GM19240 (cell line): ENCODE measurements around the gene SUSD1.
"Not testable (repeated sequence)": the region's sequence is repeated elsewhere in the genome, so short reads cannot be mapped to it uniquely, and the experiment has no call there.

Experiments used
- DNase-seq: peaks from one replicate; pipeline ENCODE4 v3.0.0; 2011; ENCODE audit warnings: low spot score; ENCODE audit not compliant: insufficient read length

SUSD1 gene

DNA sequence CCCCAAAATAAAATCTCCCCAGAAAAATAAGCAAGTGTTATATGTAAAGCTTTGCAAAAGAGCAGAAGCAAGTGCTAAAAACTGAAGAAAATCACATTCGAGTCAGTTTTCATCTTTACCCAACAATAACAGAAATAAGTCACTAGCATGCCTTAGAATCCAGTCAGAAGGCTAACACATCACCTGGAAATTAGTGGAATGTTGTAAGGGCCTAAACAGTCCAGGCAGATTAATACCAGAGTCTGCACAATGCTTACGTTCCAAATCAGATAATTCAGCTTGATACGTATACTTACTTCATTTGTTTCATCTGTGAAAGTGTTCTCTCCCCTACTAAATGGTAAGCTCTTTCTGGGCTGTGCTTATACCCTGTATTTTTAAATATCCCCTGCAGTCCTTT lies 42.7 kb downstream of the SUSD1 start:
- no peak for DNase-seq

DNA sequence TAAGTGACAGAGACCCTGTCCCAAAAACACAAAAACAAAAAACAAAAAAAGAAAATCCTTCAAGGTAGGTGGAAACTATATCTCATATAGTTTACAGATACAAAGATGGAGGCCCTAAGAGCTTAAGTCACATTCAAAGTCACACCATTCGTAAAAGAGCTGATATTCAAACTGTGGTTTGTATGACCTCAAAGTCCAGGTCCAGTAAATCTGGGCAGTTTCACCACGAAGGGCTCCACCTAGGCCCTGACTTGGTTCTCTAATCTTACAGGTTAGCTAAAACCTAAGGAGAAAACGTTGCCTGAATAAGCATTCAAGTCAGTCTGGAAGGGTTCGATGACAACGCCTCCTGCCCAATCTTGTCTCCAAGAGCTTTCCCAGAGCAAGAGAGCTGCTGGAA lies 44.1 kb downstream of the SUSD1 start:
- DNase-seq: no peak

DNA sequence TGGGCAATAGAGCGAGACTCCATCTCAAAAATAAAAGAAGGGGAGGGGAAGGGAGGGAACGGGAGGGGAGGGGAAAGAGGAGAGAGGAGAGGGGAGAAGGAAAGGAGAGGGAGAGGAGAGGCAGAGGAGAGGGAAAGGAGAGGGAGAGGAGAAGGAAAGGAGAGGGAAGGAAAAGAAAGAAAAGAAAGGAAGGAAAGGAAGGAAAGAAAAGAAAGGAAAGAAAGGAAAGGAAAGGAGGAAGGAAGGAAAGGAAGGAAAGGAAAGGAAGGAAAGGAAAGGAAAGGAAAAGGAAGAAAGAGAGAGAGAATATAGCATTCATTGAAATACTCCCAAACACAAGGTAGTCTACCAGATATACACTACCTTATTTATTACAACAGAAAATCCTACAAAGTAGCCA lies 44.8 kb downstream of the SUSD1 start:
- DNase-seq: no peak

DNA sequence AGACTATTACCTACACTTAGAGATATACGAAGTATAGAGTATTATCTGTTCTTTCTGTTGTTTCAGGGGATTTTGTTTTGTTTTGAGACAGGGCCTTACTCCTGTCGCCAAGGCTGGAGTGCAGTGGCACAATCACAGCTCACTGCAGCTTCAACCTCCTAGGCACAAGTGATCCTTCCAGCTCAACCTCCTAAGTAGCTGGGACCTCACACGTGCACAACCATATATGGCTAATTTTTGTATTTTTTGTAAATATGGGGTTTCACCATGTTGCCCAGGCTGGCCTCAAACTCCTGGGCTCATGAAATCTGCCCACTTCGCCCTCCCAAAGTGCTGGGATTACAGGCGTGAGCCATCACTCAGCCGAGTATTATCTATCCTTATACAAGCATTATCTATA lies 45.9 kb downstream of the SUSD1 start:
- no peak for DNase-seq

DNA sequence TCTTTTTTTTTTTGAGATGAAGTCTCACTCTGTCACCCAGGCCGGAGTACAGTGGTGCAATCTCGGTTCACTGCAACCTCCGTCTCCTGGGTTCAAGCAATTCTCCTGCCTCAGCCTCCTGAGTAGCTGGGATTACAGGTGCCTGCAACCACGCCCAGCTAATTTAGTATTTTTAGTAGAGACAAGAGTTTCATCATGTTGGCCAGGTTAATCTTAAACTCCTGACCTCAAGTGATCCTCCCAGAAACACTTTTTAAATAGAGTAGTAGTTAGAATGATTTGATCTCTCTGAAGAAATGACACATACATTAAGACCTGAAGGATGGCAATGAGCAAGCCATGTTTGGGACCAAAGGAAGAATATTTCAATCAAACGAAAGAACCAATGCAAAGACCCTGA lies 46.7 kb downstream of the SUSD1 start:
- DNase-seq: not testable (repeated sequence)

DNA sequence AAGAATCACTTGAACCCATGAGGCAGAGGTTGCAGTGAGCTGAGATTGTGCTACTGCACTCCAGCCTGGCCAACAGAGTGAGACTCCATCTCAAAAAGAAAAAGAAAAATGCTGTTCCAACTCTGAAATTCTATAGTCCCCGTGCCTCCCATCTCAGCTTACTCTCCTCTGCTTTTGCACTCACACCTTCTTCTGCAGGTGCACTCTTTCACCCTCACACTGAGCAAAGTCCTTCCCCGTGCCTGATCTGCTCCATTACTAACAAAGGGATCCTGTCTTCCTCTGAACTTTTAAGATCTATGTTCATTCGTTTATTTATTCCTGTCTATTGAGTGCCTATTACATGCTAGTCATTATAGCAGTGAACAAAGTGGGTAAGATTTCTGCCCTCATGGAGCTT lies 47.8 kb downstream of the SUSD1 start:
- DNase-seq: no peak

DNA sequence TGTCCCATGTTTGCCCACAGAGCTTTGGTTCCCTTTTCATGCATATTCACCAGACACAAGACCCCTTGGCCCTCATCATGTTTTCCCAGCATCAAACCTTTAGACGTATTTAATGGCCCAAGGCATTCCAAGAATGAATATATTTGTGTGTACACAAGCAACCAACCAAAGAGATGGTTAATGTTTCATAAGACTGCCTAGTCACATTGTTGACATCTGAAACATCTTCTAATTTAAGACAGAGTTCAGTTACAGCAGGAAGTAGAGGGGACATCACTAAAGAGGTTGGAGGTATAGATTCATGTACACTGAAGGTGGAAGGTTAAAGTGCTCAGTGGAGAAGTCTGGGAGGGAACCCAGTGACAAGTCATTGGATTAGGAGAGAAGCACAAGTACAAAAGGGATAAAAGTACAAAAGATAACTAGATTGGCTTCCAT lies 49.1 kb downstream of the SUSD1 start:
- no peak for DNase-seq

DNA sequence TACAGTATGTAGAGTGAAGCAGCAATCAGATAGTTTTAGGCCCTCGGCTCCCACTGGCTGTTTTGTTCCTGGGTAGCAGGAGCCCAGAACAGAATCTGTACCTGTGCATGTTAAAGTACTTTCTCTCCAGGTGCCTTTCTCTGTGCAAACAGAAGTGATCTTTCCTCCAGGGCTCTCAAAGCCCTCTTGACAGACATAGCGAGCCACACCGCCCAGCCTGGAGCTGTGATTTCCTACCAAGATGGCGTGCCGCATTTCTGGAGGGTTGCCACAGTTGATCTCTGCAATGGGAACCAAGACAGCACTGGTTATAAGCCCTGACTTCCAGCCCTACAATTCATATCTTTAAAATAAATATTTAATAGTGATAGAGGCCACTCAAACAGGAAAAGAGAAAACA lies 50.9 kb downstream of the SUSD1 start:
- DNase-seq: no peak

DNA sequence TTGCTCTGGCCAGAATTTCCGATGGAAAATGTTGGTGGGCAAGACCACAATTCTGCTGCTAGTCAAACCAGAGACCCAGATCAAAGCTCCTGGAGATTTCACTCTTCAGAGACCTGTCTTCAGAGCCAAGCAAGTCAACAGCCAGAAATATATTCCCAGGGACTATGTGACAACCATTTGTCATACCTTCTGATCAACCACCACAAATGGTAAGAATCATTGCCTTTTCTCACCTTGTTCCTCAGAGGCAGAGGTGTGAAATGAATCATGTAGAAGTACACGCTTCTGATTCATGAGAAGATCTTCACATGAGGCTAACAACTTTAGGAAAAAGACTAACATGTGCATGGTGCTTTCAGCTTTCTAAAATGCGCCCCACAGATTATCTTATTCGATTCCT lies 53.5 kb downstream of the SUSD1 start:
- DNase-seq: no peak

DNA sequence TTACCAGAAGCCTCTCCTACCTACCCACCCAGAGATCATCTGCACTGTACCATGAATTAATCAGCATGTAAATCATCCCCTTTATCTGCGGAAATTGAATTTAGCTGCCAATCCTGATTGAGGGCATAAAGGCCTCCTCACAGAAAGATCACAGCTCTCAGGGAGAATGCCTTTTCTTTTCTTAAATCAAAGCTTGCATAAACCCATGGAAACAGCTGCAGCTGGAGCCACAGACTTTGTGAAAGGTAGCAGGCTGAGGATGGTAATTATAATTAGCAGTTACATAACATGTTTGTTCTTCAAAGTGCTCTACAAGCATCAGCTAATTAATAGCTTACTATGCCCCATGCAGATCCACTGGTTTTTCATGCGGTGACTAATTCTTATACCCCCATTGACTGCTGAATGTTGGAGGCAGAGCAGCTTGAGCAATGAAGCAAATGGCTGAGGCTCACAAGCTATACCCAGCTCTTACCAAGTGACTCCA lies 54.6 kb downstream of the SUSD1 start:
- no peak for DNase-seq

DNA sequence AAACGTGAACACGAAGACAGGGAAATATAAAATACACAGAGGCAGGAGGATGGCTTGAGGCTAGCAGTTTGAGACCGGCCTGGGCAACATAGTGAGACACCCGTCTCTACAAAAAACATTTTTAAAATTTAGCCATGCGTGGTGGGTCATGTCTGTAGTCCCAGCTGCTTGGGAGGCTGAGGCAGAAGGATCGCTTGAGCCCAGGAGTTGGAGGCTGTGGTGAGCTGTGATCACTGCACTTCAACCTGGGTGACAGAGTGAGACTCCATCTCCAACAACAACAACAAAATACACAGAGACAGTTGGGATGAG lies 55.1 kb downstream of the SUSD1 start:
- no peak for DNase-seq

DNA sequence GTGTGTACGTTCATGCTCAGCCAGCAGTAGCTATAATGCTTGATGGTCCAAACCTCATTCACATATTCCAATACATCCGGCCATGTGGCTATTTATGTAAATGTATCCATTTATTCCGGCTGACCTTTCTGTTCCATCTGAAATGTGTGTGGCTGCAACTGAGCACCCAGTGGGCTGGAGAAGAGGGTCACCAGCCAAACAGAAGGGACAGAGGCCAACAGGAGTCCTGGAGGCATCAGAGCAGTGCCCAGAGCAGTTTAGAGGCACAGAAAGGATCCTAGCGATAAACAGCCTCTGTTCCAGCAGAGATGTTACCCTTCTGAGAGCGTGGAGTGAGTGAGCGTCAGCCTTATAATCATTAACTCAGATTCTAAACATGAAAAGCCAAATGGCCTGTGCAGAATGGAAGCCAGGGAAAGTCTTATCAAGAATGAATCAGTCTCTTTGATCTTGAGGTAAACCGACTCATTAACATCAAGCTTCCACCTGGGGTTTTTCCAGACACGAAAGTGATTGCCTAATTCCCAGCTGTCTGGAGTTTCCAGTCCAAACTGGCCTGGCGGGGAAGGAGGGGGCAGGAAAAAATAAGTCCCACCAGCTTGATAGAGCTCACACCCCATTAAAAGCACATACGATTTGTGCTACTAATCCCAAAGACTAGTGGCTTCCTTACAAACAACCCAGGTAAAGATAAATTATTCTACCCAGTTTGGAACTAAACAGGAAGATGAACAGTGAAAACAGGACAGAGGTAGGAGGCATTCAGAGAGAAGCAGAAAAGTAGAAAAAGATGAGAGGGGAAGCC lies 55.7 kb downstream of the SUSD1 start:
- DNase-seq: no peak

DNA sequence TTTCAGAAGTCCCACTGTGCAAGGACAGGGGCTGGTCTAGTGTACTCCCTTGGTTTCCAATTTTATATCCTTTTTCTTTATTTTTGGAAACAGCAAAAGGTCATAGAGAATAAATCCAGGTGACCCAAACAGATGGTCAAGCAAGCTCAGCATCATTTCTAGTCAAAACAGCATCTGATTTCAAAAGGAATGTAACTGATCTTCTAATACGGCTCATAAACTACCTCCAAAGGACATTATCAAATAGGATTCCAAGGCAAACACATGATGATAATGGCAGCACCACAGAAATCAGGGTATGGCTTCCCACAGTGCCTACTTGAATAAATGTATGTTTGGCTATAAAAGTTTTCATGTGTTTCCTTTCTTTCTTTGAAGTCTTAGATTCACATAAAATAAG lies 57.1 kb downstream of the SUSD1 start:
- DNase-seq: no peak

DNA sequence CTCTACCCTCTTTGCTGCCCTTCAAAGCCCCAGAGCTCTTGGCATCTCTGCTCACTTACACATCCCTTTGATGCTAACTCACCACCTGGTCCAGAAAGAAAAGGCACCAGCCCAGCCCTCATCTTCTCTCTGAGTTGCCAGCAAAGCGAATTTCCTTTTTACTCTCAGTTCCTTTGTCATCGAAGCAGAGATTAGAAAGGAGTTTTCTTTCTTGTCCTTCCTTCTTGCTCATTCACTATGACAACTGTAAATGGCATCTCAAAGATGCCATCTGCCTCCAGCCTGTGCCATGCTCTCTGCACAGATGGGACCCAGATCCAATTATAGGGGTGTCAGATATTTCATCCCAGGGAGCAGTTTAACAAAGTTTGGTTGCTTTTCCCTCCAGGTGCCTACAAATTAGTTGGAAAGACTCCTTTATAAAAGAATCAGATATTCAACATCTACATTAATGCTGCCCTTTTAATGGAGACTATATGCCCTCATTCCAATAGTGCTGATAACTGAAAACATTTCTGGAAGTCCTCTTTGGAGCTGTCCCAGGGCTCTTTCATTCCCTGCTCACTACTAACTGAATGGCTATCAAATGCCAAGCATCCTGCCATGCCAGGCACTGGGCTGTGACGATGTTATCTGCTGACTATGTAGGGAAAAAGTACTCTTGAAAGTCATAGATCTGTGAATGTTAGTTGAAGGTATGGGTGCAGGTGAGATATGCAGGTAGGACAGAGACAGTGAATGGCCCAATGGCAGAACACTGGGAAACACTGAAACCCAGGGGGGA lies 58.9 kb downstream of the SUSD1 start:
- DNase-seq: no peak

DNA sequence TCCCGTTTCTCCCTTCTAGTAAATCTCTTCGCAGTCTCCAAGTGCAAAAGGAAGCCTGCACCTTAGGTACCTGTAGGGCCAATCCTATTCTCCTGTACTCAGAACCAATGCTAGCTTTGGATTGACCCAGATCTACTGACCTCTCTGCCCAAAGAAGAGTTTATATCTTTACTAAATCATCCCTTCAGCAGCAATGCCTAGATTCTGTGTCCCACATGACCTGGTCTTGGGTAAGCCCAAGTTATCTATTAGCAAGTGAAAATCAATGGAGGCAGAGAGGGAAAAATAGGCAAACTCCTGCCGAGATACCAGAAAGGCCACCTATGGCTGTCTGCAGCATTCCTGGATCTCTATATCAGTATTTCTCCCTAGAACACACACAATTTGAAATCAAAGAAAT lies 60.0 kb downstream of the SUSD1 start:
- no peak for DNase-seq

DNA sequence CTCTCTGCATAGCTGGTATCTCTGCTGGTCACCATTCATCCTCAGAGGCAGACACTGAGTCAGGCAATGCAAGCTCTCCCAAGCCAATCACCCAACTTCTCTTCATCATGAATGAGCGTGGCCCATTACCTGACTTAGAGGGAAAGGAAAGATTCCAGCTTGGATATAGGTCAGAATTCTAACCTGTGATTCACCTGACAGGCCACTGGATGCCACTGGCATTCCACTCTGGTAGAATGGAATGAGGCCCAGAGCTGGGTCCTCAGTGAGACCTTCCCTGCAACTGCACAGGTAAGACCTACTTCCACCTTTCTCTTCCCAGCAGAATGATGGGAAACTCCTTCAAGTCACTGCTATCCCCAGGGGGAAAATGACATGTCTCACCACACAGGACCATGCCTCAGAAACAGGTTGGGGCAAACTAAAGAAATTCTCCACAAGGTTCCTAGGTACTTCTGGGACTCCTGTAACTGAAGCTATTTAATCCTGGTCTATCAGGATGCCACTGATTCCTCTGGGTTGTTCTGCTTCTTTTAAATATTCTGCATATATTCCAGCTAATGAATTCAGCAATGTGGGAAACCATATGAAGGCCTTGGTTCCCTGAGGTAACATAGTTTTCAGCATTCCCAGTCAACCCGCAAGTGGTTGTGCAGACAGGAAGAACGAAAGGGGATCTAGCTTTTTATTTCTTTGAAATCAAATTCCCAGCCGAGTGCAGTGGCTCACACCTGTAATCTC lies 62.0 kb downstream of the SUSD1 start:
- no peak for DNase-seq

DNA sequence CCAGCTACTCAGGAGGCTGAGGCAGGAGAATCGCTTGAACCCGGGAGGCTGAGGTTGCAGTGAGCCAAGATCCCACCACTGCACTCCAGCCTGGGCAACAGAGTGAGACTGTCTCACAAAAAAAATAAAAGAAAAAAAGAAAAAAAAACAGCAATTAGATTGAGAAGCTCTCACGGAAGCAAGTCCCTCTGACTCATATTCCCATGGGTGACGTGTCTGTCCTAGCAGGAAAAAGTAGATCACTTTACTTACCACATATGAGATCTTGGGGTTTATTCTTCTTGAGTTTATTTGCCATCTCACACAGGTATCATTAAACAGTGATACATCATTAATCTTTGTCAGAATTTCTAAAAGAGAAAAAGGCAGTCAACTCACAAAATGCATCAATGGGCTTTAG lies 62.6 kb downstream of the SUSD1 start:
- no peak for DNase-seq

DNA sequence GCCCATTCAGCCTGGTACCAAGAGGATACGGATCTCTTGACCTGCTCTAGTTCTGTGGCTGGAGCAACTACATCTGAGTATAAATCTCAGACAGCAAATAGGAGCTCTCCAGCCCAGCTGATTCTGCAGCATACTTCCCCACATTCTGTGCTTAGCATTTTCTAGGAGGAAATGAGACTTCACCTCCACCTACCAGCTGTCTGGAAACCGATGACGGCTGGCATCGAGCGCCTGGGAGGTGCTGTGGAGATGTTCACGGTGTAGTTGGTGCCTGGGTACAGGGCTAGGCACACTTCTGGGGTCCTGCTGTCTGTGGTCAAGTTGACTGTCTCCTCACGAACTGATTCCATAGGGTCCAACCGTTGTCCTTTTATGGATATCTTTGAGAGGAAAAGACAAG lies 63.6 kb downstream of the SUSD1 start:
- DNase-seq: no peak

DNA sequence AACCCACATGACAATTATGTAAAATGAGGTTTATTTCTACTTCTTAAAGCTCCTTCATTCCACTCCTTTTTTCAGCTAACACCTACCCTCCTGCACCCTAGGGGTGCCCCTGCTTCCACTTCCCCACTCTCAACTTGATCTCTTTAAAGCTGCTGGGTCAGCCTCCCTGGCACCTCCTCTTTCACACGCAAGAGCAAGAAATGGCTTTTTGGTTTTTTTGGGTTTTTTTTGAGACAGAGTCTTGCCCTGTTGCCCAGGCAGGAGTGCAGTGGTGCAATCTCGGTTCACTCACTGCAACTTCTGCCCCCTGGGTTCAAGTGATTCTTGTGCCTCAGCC lies 64.4 kb downstream of the SUSD1 start:
- DNase-seq: no peak

DNA sequence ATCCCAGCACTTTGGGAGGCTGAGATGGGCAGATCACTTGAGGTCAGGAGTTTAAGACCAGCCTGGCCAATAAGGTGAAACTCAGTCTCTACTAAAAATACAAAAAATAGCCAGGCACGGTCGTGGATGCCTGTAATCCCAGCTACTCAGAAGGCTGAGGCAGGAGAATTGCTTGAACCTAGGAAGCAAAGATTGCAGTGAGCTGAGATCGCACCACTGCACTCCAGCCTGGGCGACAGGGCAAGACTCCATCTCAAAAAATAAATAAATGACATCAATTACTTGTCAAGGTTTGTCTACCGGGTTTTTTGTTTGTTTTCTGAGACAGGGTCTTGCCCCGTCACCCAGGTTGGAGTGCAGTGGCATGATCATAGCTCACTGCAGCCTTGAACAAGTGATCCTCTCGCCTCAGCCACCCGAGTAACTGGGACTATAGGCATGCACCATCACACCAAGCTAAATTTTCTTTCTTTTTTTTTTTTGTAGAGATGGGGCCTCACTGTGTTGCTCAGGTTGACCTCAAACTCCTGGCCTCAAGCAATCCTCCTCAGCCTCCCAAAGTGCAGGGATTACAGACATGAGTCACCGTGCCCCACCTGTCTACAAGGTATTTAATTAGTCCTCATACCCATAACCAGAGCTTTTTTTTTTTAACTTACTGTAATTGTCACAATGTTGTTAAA lies 64.9 kb downstream of the SUSD1 start:
- no peak for DNase-seq

DNA sequence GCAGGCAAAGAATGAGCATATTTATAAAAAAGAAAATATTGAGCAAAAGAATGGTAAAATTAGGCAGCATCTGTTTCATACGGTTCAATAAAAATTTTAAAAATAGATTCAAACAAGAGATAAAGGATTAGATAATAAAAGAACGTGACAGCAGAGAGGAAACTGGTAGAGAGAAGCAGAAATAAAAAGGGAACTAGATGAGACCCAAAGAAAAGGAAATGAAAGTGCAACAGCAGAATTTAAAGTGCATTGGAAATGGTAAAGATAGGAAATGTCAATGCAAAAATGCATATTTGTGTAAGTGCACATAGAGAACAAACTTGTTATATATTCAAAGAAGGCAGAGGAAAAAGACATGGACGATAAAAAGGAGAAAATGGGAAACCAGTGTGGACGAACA lies 70.2 kb downstream of the SUSD1 start:
- no peak for DNase-seq

DNA sequence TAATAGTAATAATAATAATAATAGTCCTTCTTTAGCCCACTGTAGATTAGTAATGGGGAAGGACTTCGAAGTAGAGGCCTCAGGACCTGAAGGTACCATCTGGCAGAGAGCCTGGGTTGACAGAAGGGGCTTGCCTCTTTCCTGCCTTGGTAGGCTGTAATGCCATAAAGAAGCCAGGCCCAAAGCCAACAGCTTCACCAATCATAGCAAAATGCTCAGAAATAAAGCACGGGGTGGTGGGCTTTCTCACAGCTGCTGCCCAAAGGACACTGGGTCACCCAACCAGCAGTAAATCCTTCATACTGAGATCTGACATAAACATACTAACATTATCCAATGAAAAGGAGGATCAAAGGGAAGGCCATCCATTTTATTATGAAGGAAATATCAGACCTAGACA lies 70.7 kb downstream of the SUSD1 start:
- DNase-seq: no peak
